ENCODE measurements around the gene DPM2.

DNA sequence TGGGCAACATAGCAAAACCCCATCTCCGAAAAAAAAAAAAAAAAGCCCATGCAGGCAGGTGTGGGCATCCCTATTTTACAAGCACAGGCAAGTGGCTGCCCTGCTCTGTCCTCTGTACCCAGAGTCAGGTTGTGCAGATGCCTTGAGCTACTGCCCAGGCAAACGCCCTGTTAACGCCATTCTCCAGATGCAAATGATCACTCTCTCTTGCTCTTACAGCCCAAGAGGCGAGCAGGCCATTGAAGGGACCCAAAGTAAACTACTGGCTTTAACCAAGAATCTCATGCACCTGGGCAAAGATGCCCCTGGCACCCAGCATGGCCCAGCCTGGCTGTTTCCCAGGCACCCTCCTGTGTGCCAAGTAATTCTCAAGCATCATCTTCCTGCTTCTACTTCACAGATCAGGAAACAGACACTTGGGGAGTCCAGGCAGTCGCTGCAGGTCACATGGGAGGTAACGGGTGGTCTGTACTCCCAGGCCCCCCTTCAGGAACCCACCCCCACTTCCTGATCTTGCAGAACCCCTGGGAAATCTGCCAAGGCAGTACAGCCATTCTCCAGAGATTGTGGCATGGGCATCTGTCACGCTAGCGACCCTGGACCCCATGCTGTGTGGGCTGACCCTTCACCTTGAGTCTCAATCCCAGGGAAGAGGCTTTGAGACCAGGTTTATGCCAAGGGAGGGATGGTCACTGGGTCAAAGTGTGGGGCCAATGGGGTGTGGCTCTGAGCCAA is 28.9 kb upstream of the DPM2 start:
- TF ChIP-seq ZC3H11A (IDR thresholded peaks at IDR 0.05) (no peak), CTCF (IDR thresholded peaks at IDR 0.05) (no peak), E2F6 (IDR thresholded peaks at IDR 0.05; ENCODE audit: borderline replicate concordance, low read depth) (no peak), RFX5 (IDR thresholded peaks at IDR 0.05) (no peak), POLR2A (IDR thresholded peaks at IDR 0.05; ENCODE audit: low read length) (no peak), KDM5A (IDR thresholded peaks at IDR 0.05) (no peak), HEYL (CRISPR knock-in tag; IDR thresholded peaks at IDR 0.05) (no peak), MAX (IDR thresholded peaks at IDR 0.05) (no peak), RAD21 (conservative IDR thresholded peaks at IDR 0.05 in 1 of 2, IDR thresholded peaks at IDR 0.05 in 1 of 2) (no peak), EP300 (IDR thresholded peaks at IDR 0.05) (no peak), BHLHE40 (IDR thresholded peaks at IDR 0.05; ENCODE audit: low read depth, low read length) (no peak)
- TF ChIP-seq, protein P1, sequence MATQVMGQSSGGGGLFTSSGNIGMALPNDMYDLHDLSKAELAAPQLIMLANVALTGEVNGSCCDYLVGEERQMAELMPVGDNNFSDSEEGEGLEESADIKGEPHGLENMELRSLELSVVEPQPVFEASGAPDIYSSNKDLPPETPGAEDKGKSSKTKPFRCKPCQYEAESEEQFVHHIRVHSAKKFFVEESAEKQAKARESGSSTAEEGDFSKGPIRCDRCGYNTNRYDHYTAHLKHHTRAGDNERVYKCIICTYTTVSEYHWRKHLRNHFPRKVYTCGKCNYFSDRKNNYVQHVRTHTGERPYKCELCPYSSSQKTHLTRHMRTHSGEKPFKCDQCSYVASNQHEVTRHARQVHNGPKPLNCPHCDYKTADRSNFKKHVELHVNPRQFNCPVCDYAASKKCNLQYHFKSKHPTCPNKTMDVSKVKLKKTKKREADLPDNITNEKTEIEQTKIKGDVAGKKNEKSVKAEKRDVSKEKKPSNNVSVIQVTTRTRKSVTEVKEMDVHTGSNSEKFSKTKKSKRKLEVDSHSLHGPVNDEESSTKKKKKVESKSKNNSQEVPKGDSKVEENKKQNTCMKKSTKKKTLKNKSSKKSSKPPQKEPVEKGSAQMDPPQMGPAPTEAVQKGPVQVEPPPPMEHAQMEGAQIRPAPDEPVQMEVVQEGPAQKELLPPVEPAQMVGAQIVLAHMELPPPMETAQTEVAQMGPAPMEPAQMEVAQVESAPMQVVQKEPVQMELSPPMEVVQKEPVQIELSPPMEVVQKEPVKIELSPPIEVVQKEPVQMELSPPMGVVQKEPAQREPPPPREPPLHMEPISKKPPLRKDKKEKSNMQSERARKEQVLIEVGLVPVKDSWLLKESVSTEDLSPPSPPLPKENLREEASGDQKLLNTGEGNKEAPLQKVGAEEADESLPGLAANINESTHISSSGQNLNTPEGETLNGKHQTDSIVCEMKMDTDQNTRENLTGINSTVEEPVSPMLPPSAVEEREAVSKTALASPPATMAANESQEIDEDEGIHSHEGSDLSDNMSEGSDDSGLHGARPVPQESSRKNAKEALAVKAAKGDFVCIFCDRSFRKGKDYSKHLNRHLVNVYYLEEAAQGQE (IDR thresholded peaks at IDR 0.05): no peak
- TF ChIP-seq, protein P2, sequence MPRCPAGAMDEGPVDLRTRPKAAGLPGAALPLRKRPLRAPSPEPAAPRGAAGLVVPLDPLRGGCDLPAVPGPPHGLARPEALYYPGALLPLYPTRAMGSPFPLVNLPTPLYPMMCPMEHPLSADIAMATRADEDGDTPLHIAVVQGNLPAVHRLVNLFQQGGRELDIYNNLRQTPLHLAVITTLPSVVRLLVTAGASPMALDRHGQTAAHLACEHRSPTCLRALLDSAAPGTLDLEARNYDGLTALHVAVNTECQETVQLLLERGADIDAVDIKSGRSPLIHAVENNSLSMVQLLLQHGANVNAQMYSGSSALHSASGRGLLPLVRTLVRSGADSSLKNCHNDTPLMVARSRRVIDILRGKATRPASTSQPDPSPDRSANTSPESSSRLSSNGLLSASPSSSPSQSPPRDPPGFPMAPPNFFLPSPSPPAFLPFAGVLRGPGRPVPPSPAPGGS (IDR thresholded peaks at IDR 0.05): no peak
- TF ChIP-seq, protein P3, sequence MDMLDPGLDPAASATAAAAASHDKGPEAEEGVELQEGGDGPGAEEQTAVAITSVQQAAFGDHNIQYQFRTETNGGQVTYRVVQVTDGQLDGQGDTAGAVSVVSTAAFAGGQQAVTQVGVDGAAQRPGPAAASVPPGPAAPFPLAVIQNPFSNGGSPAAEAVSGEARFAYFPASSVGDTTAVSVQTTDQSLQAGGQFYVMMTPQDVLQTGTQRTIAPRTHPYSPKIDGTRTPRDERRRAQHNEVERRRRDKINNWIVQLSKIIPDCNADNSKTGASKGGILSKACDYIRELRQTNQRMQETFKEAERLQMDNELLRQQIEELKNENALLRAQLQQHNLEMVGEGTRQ (IDR thresholded peaks at IDR 0.05): no peak

Measured in A549 (cell line).